Erythroblast (primary cell): Measurements from ENCODE around the gene TK2.

Experiments
- GATA1 ChIP-seq: IDR thresholded peaks from 2 replicates; pipeline ENCODE4 v1.6.1; 2011; ENCODE audit warnings: low read depth, mild to moderate bottlenecking, control low read depth, low read length, moderate library complexity
- POLR2A ChIP-seq: IDR thresholded peaks from 2 replicates; pipeline ENCODE4 v1.6.1; 2011; ENCODE audit warnings: mild to moderate bottlenecking, low read length

GRCh38 chr16:66495440-66495839 is 54.5 kb downstream of the TK2 start:
- TF ChIP-seq POLR2A (no peak), GATA1 (no peak)
